Activated B cell treated with CpG ODN at 0.5 μM for 24 hours (primary cell): Measurements from ENCODE around the gene VTCN1. TPM values are rescaled to one million over a fixed set of nuclear protein-coding genes. Genes with fewer than 3 reads are reported as not detected.
"Not testable (repeated sequence)": the region's sequence is repeated elsewhere in the genome, so short reads cannot be mapped to it uniquely, and the experiment has no call there.

Source experiments
- ATAC-seq: fragments of 200-7000 bp; cut with Tn5 transposase; one replicate; pipeline ENCODE4 v1.10.0; 2021; ENCODE audit warnings: low read depth, mild to moderate bottlenecking, moderate library complexity
- CTCF ChIA-PET: fragments of 350-600 bp; sonication (Branson Sonifier 250); formaldehyde crosslinking; loops from one replicate; lab custom pipeline; 2021; ENCODE audit warnings: antibody characterized with exemption; lab: Charles Lee
- POLR2A ChIA-PET: fragments of 350-600 bp; sonication (Branson Sonifier 250); formaldehyde crosslinking; loops from one replicate; lab custom pipeline; 2021; ENCODE audit warnings: antibody characterized with exemption; lab: Charles Lee
- DNase-seq: peaks from one replicate; pipeline ENCODE4 v3.0.0; 2022
- H3K27ac Mint-ChIP-seq: one replicate; pipeline ENCODE4 v1.8.0; 2020; ENCODE audit warnings: mixed read lengths
- H3K27me3 Mint-ChIP-seq: one replicate; pipeline ENCODE4 v1.8.0; 2021; ENCODE audit warnings: mixed read lengths
- H3K36me3 Mint-ChIP-seq: one replicate; pipeline ENCODE4 v1.8.0; 2021; ENCODE audit warnings: low read depth, mixed read lengths
- H3K4me1 Mint-ChIP-seq: one replicate; pipeline ENCODE4 v1.8.0; 2021; ENCODE audit warnings: mixed read lengths
- H3K4me3 Mint-ChIP-seq: one replicate; pipeline ENCODE4 v1.8.0; 2020; ENCODE audit warnings: mild to moderate bottlenecking, mixed read lengths
- H3K9me3 Mint-ChIP-seq: one replicate; pipeline ENCODE4 v1.8.0; 2020; ENCODE audit warnings: mixed read lengths
- CTCF ChIP-seq: fragments of 200-600 bp; IDR thresholded peaks from one replicate; pipeline ENCODE4 v1.8.0; 2022; ENCODE audit warnings: antibody characterized with exemption, mild to moderate bottlenecking
- intact Hi-C: fragments of 100-400 bp; cut with micrococcal nuclease; formaldehyde crosslinking; loops from one replicate; pipeline ENCODE4 v1.15.1; 2024
- total RNA-seq: library from RNA; stranded (reverse); gene quantifications from 2 replicates; pipeline ENCODE4 v1.2.3, GENCODE V29; 2022

Gene VTCN1
- total RNA-seq = not detected in 2 replicates

GRCh38 chr1:117210831-117211261 lies at the start of gene VTCN1:
VTCN1 (minus strand) TSS chr1:117210927; CDS start chr1:117210855, 72 bp downstream.
- intact Hi-C loops = no loop called here
- Mint-ChIP-seq H3K27ac (no peak within 1 kb of the TSS), H3K4me1 (no peaks in the 10 kb centered on the region), H3K9me3 (no peaks in the 10 kb centered on the region), H3K36me3 (no peaks in the 10 kb centered on the region), H3K4me3 (no peak within 1 kb of the TSS), H3K27me3 (peaks cover 15% of the 10 kb centered on the region)
- ATAC-seq = no peak
- POLR2A ChIA-PET = no interaction called here
- no peak for DNase-seq
- CTCF ChIA-PET = no interaction called here
- no peak for TF ChIP-seq CTCF

GRCh38 chr1:117258791-117259190 lies 48.1 kb upstream of the VTCN1 start:
- Mint-ChIP-seq H3K27me3 (peaks cover 15% of the 10 kb centered on the region), H3K27ac (no peak overlapping the region), H3K36me3 (no peaks in the 10 kb centered on the region), H3K9me3 (peaks cover 2% of the 10 kb centered on the region), H3K4me1 (no peaks in the 10 kb centered on the region), H3K4me3 (no peak overlapping the region)
- no peak for DNase-seq
- CTCF ChIA-PET = no interaction called here
- intact Hi-C loops = no loop called here
- no peak for TF ChIP-seq CTCF
- POLR2A ChIA-PET = no interaction called here
- ATAC-seq = no peak

- H3K4me3 Mint-ChIP-seq, POLR2A ChIA-PET, ATAC-seq, H3K9me3 Mint-ChIP-seq, CTCF ChIA-PET, H3K4me1 Mint-ChIP-seq, H3K36me3 Mint-ChIP-seq, H3K27ac Mint-ChIP-seq, intact Hi-C loops, DNase-seq: not testable (repeated sequence)
- peaks cover 15% of the 10 kb centered on the region for H3K27me3 Mint-ChIP-seq
Measured at GRCh38 chr1:117258075-117258474, 47.3 kb upstream of the VTCN1 start.

- Mint-ChIP-seq H3K9me3 (peaks cover 2% of the 10 kb centered on the region), H3K4me1 (no peaks in the 10 kb centered on the region), H3K36me3 (no peaks in the 10 kb centered on the region), H3K4me3 (no peak overlapping the region), H3K27ac (no peak overlapping the region), H3K27me3 (peaks cover 15% of the 10 kb centered on the region)
- CTCF ChIA-PET = no interaction called here
- intact Hi-C loops = no loop called here
- DNase-seq (no peak), ATAC-seq (no peak)
- TF ChIP-seq CTCF = no peak
- POLR2A ChIA-PET = no interaction called here
Measured at GRCh38 chr1:117257291-117257690, 46.6 kb upstream of the VTCN1 start.

- no peak for ATAC-seq
- no peak for DNase-seq
- ChIA-PET CTCF (no interaction called here), POLR2A (no interaction called here)
- Mint-ChIP-seq H3K27me3 (peaks cover 10% of the 10 kb centered on the region), H3K4me1 (no peaks in the 10 kb centered on the region), H3K36me3 (no peaks in the 10 kb centered on the region), H3K4me3 (no peak overlapping the region), H3K27ac (no peak overlapping the region), H3K9me3 (peaks cover 4% of the 10 kb centered on the region)
- intact Hi-C loops = no loop called here
- TF ChIP-seq CTCF = no peak
Measured at GRCh38 chr1:117250061-117250606, 39.4 kb upstream of the VTCN1 start.

- peaks cover 4% of the 10 kb centered on the region for H3K9me3 Mint-ChIP-seq
- no peak for ATAC-seq
- peaks cover 25% of the 10 kb centered on the region for H3K27me3 Mint-ChIP-seq
- no peak for TF ChIP-seq CTCF
- intact Hi-C loops = no loop called here
- H3K4me1 Mint-ChIP-seq = no peaks in the 10 kb centered on the region
- no peak for DNase-seq
- no peak overlapping the region for H3K4me3 Mint-ChIP-seq
- no peaks in the 10 kb centered on the region for H3K36me3 Mint-ChIP-seq
- H3K27ac Mint-ChIP-seq = no peak overlapping the region
- CTCF ChIA-PET = no interaction called here
- POLR2A ChIA-PET = no interaction called here
Measured at GRCh38 chr1:117244971-117245370, 34.2 kb upstream of the VTCN1 start.
